Effector memory CD4-positive, alpha-beta T cell (primary cell): ENCODE data around the gene THADA.

Experiments
- DNase-seq, 3 donors: peaks; one replicate each; pipeline ENCODE4 v3.0.0-alpha.2; 2020
- H3K27ac ChIP-seq: 2 replicates; pipeline ENCODE4 v1.7.0; 2013; ENCODE audit warnings: mild to moderate bottlenecking, low read length, moderate library complexity; ENCODE audit not compliant: insufficient read depth, poor library complexity, severe bottlenecking
- H3K27me3 ChIP-seq: replicated peaks from 2 replicates; pipeline ENCODE4 v1.7.0; 2013; ENCODE audit warnings: mild to moderate bottlenecking, low read length; ENCODE audit not compliant: insufficient read depth, control insufficient read depth, poor library complexity, severe bottlenecking
- H3K36me3 ChIP-seq: 2 replicates; pipeline ENCODE4 v1.7.0; 2013; ENCODE audit warnings: mild to moderate bottlenecking, low read length, moderate library complexity; ENCODE audit not compliant: control insufficient read depth, insufficient read depth
- H3K4me1 ChIP-seq: 2 replicates; pipeline ENCODE4 v1.7.0; 2013; ENCODE audit warnings: low read length, mild to moderate bottlenecking; ENCODE audit not compliant: control insufficient read depth, insufficient read depth, poor library complexity, severe bottlenecking
- H3K4me3 ChIP-seq: 2 replicates; pipeline ENCODE4 v1.7.0; 2013; ENCODE audit warnings: low read length, low read depth, mild to moderate bottlenecking; ENCODE audit not compliant: insufficient read depth, poor library complexity, severe bottlenecking
- H3K9me3 ChIP-seq: 2 replicates; pipeline ENCODE4 v1.7.0; 2013; ENCODE audit warnings: mild to moderate bottlenecking, low read length, moderate library complexity; ENCODE audit not compliant: control insufficient read depth

The THADA gene

DNA sequence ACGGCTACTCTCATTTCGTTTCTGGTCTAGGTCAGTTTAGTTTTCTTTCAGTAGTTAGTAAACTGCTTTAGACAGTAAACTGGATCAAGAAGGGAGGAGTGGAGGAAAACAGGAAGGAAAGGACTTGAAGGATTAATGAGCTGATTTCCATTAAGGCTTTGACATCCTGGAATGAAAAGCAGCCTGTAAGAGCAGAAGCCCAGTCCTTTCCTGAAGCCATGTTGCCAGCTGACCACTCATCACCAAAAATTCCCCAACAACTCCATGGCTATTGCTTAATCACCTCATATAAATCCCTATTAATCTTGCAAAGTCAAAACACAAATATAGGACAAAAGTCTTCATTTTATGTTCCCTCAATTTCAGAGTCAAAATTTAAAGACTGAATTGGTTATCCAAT lies 255.8 kb downstream of the THADA start:
- Histone ChIP-seq H3K36me3 (peaks cover 16% of the 10 kb centered on the region), H3K27me3 (no peaks in the 10 kb centered on the region), H3K9me3 (no peaks in the 10 kb centered on the region), H3K4me3 (no peak overlapping the region), H3K27ac (no peak overlapping the region), H3K4me1 (no peaks in the 10 kb centered on the region)
- DNase-seq = no peak

DNA sequence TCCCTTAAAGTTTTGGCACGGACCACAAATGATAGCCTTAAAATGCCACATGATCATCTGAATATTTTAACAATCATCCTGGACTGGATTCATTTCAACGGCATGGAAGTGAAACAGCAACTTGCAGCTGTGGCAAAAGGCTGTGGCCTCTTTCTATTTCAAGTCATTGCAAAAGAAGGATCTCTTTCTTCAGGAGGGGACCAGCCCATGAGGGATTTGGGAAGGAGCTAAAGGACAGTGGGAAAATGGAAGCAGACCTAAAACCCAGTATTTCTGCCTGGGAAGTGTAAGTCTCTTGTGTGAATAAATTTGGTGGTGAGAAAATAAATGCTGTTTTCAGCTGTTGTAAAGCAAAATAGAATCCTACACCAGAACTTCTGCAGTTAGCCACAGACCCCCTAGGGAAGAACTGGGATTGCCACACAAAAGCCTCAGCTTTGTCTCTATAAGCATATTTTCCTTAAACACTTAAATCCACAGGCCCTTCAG lies 262.1 kb downstream of the THADA start:
- no peak for DNase-seq
- Histone ChIP-seq H3K27me3 (no peaks in the 10 kb centered on the region), H3K36me3 (peaks cover 15% of the 10 kb centered on the region), H3K4me1 (no peaks in the 10 kb centered on the region), H3K4me3 (no peak overlapping the region), H3K27ac (no peak overlapping the region), H3K9me3 (no peaks in the 10 kb centered on the region)

DNA sequence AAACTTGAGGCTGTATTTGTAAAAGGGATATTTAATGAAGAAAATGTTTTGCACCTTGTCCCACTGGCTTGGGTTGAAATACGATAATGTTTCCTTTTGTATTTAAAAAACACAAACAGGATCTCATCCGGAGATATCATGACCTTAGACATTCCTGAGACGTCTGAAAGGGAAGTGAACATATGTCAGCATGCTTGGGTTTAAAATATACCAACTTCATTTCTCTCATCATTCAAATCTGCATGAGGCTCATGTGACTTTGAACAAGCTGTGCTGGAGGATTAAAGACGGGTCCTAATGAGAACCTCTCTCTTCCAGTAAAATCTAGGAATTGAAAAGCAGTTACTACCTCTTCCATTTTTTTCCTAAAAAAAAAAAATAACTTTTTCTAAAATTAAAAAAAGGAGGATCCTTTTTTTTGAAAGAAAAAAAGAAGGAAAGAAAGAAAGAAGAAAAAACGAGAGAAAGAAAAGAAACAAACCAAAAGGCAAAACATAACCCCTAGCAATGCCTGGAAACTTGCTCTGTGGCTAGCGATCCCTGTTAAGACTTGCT lies 262.7 kb downstream of the THADA start:
- no peak overlapping the region for H3K27ac ChIP-seq
- no peak for DNase-seq
- no peaks in the 10 kb centered on the region for H3K9me3 ChIP-seq

DNA sequence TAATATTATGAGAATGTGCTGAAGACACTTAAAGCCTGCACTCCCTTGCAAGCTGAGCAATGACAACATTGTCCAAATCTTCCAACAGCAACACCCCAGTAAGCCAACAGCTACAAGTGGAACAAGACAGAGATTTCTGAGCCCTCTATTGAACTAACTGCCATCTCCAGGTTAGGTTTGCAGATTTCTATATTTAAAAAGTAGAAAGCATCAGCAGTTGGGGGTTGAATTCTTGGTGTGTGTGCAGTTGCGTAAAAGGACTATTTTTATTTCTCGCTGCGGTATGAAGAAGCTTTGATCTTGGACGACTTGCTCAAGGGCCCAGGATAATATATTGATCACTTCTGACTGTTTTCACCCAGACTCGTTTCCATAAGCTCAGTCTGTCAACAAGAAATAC lies 263.2 kb downstream of the THADA start:
- H3K27ac ChIP-seq = no peak overlapping the region
- no peaks in the 10 kb centered on the region for H3K9me3 ChIP-seq
- no peaks in the 10 kb centered on the region for H3K27me3 ChIP-seq
- peaks cover 15% of the 10 kb centered on the region for H3K36me3 ChIP-seq
- no peak overlapping the region for H3K4me3 ChIP-seq
- H3K4me1 ChIP-seq = no peaks in the 10 kb centered on the region
- DNase-seq = no peak

More for the DNA sequence above, 262.7 kb downstream of the THADA start:
- no peaks in the 10 kb centered on the region for H3K4me1 ChIP-seq
- no peaks in the 10 kb centered on the region for H3K27me3 ChIP-seq
- no peak overlapping the region for H3K4me3 ChIP-seq
- peaks cover 15% of the 10 kb centered on the region for H3K36me3 ChIP-seq

DNA sequence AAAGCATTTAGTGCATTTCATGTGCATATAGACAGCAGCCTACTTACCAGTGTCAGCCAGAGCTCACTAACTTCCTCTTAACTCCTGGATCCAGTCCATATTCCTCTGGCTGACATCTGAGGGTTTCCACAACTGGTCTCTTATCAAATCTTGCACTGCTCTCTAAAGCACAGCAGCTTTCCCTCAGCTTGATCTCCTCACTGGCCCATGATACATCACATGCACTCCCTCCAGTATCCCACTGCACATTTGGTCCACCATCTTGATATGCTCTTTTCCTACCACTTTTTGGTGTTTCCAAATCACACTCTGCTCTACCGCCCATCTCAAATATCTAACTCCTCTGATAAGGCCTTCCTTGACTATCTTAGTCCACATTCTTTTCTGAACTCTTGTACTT lies 264.4 kb downstream of the THADA start:
- DNase-seq = no peak

DNA sequence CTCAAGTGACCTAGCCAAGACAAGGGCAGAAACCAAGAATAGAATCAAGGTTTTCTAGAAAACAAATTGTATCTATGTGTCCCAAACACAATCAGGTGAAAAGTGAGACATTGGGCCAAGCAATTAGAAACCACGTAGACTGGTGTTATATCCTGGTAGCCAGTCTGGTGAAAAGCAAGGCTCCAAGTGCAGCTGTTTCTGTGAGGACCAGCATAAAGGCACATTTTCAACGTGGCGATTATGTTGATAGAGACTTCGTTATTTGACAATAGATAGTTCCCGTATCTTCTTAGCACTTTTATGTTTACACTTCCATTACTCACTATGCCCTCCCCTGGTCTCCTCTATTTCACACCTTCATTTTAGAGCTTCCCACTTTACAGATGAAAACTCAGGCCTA lies 266.2 kb downstream of the THADA start:
- Histone ChIP-seq H3K27me3 (no peaks in the 10 kb centered on the region), H3K4me3 (no peak overlapping the region), H3K4me1 (no peaks in the 10 kb centered on the region), H3K36me3 (peaks cover 15% of the 10 kb centered on the region), H3K9me3 (no peaks in the 10 kb centered on the region), H3K27ac (no peak overlapping the region)
- DNase-seq = no peak

More for the DNA sequence above, 264.4 kb downstream of the THADA start:
- no peak overlapping the region for H3K4me3 ChIP-seq
- H3K9me3 ChIP-seq = no peaks in the 10 kb centered on the region
- H3K27ac ChIP-seq = no peak overlapping the region
- H3K4me1 ChIP-seq = no peaks in the 10 kb centered on the region
- no peaks in the 10 kb centered on the region for H3K27me3 ChIP-seq
- H3K36me3 ChIP-seq = peaks cover 15% of the 10 kb centered on the region

DNA sequence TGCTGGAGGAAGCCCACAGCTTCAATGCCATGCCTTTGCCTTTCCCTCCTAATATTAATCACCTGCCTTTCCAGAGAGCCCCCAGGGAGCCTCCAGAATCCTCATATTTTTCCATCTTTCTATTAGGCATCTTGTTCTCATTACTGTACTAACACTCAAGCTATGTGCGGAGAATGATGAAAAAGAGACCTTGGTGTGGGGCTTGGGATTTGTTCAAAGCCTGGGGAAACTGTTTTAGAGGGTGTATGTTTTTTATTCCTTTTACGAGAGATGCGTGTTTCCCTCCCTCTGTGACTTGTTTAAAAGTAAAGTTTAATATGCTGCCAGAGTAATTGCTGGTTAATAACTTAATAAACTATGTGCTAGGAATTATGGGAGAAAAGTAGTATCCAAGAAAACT lies 267.0 kb downstream of the THADA start:
- Histone ChIP-seq H3K36me3 (peaks cover 12% of the 10 kb centered on the region), H3K27ac (no peak overlapping the region), H3K4me1 (no peaks in the 10 kb centered on the region), H3K4me3 (no peak overlapping the region), H3K9me3 (no peaks in the 10 kb centered on the region), H3K27me3 (no peaks in the 10 kb centered on the region)
- DNase-seq = no peak

DNA sequence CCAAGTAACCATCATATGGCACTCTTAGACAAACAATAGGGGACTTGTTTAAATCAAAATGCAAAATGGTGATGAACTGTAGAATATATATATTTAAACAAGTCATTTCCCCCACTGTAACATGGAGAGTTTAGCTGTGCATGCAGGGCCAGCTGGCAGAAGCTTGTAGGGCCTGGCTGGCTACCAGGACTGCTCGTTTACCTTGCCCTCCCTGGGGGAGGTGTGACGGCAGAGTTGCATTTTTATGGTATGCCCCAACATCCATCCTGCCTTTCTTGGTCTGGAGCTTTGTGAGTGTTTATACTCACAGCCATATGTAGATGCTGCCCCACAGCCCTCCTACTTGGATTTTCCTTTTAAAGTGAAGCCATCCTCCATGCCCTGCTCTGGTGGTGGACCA lies 267.7 kb downstream of the THADA start:
- no peak overlapping the region for H3K4me3 ChIP-seq
- no peaks in the 10 kb centered on the region for H3K9me3 ChIP-seq
- no peak for DNase-seq
- H3K4me1 ChIP-seq = no peaks in the 10 kb centered on the region
- H3K27ac ChIP-seq = no peak overlapping the region
- peaks cover 6% of the 10 kb centered on the region for H3K36me3 ChIP-seq
- no peaks in the 10 kb centered on the region for H3K27me3 ChIP-seq

DNA sequence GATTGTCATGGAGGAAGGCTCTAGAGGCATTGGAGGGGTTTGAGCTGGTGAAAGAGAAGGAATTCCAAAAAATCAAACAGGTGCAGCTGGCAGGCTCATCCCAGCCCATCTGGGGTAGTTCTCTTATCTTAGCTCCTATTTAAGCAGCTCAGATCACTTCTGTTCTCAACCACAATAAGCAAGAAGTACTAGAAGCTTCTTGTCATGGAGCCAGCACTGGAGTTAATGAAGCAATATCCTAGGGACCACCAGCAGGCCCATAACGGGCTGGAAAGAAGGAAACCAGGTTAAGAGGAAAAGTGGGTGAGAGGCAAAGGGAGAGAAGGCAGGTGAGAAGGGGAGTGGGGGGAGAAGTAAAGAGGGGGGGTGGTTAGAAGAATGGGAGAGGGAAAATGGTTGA lies 268.7 kb downstream of the THADA start:
- no peak overlapping the region for H3K27ac ChIP-seq
- no peaks in the 10 kb centered on the region for H3K4me1 ChIP-seq
- no peak overlapping the region for H3K4me3 ChIP-seq
- no peaks in the 10 kb centered on the region for H3K27me3 ChIP-seq
- H3K36me3 ChIP-seq = no peaks in the 10 kb centered on the region
- no peak for DNase-seq
- no peaks in the 10 kb centered on the region for H3K9me3 ChIP-seq

DNA sequence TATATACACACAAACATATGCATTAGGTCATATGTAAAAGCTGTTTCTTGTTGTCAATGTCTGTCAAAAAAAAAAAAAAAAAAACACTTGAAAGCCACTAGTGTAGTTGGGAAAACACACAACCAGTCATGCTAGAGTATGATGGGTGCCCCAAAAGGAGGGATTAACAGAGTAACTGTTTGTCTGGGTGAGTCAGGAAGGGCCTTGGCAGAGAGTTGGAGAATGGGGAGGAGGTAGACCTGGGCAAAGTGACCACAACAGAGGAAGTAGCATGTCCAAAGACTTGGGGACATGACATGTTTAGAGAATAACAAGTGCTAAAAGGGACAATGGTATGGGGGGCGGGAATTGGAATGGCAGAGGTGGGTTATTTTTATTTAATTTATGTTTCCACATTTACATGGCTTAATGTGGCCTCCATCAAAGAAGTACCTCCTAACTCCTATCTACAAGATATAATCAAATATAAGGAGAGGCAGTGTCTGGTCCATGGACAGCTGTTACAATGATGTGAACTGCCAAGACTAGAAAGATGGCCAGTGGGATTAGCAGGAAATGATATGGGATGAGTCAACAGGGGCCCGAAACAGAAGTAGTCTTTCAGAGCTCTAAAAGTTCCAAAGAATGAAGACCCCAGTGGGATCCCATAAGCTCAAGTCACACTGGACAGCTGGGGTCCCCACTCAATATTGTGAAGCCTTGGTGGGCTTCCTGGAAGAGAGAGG lies 269.6 kb downstream of the THADA start:
- Histone ChIP-seq H3K27ac (no peak overlapping the region), H3K4me1 (no peaks in the 10 kb centered on the region), H3K9me3 (no peaks in the 10 kb centered on the region), H3K4me3 (no peak overlapping the region), H3K36me3 (no peaks in the 10 kb centered on the region), H3K27me3 (no peaks in the 10 kb centered on the region)
- no peak for DNase-seq
